HG02852 (cell line): ENCODE results near the gene DHDDS.
"Not testable (repeated sequence)": the region's sequence is repeated elsewhere in the genome, so short reads cannot be mapped to it uniquely, and the experiment has no call there.

Experiments used
- ATAC-seq: cut with Tn5 transposase; IDR thresholded peaks from one replicate; pipeline ENCODE4 v1.9.1; 2021; ENCODE audit warnings: mild to moderate bottlenecking, moderate library complexity; ENCODE audit not compliant: unreplicated experiment

DHDDS gene

DNA sequence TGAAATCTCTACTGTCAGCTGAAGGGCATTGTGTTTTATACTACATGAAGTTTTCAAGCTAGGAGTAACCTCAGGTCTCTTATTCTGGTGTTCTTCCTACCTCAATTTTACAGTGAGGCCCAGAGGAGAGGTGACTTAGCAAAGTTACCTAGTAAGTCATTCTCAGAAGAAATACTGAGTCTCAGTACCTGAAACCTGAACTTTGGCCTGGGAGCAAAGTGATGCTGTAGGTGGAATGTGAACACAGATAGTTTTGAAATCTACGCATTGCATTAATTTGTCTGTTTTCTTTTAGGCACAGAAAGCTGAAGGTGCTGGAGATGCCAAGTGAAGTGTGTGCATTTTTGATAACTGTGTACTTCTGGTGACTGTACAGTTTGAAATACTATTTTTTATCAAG is 42.7 kb downstream of the DHDDS start:
- no peak for ATAC-seq

GRCh38 chr1:26475989-26476388 is 43.9 kb downstream of the DHDDS start:
- ATAC-seq: no peak

- ATAC-seq: no peak
Observed at GRCh38 chr1:26476958-26477357, 44.8 kb downstream of the DHDDS start.

DNA sequence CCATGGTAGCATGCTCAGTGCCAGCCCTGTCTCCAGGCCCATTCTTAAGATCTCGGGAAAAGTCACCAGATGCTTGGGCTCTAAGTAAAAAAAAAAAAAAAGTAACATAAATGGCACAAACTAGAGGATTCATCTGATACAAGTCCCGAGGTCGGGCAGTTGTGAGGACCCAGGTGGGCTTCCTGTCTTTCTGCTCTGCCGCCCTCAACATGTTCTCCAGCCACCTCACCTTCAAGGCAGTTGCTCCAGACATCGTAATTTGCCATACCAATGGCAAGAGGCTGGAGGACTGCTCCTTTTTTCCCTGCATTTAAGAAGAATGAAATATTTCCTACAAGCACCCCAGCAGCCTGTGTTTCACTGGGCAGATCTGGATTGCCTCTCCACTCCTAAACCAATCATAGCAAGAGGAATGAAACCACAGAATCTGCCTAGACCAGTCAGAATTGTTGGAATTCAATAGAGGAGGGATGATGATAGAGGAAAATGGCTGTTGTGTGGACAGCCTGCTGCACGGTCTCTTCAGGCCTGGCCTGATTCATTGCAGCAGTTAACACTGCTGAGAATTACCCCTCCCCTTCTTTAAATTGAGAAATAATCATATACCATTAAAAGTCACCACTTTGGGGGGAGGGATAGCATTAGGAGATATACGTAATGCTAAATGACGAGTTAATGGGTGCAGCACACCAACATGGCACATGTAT is 45.5 kb downstream of the DHDDS start:
- no peak for ATAC-seq

GRCh38 chr1:26478159-26478558 is 46.0 kb downstream of the DHDDS start:
- no peak for ATAC-seq

GRCh38 chr1:26478988-26479387 is 46.9 kb downstream of the DHDDS start:
- ATAC-seq: no peak

GRCh38 chr1:26482921-26483320 is 50.8 kb downstream of the DHDDS start:
- ATAC-seq: no peak

DNA sequence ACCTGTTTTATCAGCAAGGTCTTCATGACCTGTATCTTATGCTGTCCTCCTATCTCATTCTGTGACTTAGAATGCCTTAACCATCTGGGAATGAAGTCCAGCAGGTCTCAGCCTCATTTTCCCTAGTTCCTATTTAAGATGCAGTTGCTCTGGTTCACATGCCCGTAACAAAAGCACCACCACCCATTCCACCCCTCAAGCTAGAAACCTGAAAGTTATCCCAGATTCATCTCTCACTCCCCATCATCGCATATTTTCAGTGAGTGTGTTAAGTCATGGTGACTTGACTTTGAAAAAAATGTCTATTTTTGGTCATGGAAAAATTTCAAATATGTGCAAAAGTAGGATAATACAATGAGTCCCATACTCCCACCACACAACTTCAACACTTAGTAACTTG is 51.9 kb downstream of the DHDDS start:
- no peak for ATAC-seq

DNA sequence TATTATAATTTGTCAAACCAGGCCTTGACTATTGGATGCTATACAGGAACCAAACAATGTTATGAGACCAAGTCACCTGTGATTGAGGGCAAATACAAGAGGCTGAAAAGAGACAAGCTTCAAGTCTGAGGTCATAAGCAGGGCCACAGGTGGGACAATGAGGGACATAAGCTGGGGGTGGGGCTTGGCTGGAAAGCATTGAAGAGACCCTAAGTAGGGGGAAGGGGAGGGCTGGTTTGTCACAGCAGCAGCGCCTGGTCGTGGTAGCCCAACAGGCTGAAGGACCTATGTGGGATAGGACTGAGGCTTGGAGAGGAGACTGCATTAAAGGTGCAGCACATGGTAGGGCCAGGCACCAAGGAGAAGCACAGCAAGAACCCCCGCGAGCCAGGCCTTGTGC is 58.0 kb downstream of the DHDDS start:
- no peak for ATAC-seq

DNA sequence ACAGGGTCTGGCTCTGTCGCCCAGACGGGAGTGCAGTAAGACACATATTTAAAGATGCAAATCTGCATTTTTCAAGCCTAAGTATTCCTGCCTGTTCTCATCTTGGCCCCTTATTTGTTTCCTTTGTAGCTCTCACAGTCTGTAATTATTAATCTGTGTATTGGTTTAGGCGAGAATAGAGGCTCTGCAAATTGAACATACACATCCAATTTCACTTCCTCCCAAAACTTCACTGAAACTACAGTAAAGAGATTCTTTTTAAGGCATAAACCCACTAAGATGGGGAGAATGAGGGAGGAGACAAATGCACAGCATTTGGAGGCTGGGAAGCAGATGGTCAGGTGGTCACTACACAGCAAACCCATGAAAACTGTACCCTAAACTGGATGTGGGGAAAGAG is 61.1 kb downstream of the DHDDS start:
- ATAC-seq: no peak

DNA sequence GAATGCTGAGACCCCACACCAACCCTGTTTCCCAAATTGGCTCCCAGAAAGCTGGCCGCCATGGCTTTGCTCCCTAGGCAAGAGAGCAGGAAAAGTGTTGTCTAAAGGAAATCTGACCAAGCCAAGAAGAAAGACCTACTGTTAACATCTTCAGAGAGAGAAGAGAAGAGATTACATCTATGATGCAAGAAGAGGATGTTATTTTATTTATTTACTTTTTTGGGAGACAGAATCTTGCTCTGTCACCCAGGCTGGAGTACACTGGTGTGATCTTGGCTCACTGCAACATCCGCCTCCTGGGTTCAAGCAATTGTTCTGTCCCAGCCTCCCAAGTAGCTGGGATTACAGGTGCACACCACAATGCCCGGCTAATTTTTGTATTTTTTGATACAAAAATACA is 61.8 kb downstream of the DHDDS start:
- no peak for ATAC-seq

GRCh38 chr1:26496861-26497260 is 64.7 kb downstream of the DHDDS start:
- no peak for ATAC-seq

GRCh38 chr1:26498894-26499293 is 66.8 kb downstream of the DHDDS start:
- ATAC-seq: no peak

DNA sequence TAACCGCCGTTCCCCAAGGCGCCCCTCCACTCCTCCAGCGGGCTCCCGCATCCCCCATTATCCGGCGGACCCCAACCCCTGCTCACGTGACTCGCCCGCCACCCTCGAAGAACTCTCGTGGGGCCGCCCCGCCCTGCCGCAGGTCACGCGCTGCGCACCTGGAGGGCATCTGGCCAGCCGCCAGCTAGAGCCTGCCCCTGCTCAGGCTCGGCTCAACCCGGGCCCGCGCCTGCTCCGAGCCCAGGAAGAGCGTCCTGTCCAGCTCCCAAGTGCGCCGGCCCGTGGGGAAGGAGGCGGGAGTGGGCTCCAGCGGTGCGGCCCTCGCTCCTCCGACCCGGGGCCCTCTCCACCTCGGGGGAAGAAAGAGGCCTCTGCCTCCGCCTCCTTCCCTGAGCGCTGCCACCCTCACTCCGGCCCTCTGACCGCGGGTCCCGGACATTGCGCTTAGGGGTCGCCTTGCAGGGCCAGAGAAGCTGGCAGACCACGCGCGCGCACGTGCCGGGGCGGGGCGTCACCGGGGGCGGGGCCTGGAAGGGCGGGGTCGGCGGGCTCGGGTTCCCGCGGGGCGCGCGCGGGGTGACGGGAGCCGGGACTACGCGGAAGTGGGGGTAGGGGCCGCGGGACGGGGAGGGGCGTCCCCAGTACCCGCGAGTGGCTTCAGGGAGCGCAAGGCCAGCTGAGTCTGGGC is 68.5 kb downstream of the DHDDS start:
- ATAC-seq: peak; percentile 56

DNA sequence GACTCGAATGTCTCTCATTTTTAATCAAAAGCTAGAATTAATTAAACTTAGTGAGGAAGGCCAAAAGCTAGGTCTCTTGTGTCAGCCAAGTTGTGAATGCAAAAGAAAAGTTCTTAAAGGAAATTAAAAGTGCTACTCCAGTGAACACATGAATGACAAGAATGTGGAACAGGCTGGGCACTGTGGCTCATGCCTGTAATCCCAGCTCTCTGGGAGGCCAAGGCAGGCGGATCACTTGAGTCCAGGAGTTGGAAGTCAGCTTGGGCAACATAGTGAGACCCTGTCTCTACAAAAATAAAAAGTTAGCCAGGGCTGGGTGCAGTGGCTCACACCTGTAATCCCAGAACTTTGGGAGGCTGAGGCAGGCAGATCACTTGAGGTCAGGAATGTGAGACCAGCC is 78.6 kb downstream of the DHDDS start:
- ATAC-seq: not testable (repeated sequence)

GRCh38 chr1:26515836-26516235 is 83.7 kb downstream of the DHDDS start:
- ATAC-seq: not testable (repeated sequence)

DNA sequence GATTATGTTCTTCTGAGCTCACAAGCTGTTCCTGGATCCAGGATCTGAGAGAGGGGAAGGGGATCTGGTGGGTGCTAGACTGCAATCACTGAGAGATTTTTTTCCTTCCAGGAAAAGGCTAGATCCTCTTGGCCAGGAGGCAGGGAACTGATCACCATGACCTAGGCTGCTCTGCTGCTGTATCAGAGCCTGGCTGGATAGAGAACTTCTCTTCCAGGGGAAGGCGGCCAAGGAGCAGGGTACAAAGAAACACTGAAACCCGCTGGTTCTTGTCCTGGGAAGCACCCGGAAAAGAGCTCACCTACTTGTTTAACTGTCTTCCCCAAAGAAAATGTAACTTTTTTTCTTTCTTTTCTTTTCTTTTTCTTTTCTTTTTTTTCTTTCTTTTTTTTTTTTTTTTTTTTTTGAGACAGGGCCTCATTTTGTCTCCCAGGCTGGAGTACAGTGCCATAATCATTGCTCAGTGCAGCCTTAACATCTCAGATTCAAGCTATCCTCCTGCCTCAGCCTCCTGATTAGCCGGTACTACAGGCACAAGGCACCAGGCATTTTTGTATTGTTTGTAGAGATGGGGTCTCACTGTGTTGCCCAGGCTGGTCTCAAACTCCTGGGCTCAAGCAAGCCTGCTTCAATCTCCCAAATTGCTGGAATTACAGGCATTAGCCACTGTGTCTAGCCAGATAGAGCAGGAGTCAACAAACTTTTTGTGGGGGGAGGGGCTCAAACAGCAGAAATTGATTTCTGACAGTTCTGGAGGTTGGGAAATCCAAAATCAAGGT is 85.1 kb downstream of the DHDDS start:
- no peak for ATAC-seq

DNA sequence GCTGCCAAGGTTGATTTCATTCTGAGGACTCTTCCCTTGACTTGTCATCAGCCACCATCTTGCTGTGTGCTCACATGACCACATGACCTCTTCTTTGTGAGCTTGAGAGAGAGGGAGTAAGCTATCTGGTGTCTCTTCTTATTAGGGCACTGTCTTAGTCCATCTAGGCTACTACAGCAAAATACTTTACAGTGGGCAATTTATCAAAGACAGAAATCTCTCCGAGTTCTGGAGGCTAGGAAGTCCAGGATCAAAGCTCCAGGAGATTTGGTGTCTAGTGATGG is 85.6 kb downstream of the DHDDS start:
- no peak for ATAC-seq

GRCh38 chr1:26518355-26518754 is 86.2 kb downstream of the DHDDS start:
- ATAC-seq: no peak

DNA sequence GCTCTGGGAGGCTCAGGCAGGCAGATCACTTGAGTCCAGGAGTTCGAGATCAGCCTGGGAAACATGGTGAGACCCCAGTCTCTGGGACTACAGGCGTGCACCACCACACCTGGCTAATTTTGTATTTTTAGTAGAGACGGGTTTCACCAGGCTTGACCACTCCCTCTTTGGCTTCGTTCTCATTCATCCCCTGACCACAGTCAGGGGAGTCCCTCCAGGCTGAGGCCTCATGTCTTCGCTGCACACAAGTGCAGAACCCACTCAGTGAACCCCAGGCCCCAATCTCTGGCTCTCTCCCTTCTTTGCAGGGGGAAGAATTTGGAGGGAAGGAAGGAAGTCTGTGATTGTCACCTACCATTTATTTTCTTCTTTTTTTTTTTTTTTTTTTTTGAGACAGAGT is 88.2 kb downstream of the DHDDS start:
- ATAC-seq: no peak
